HepG2 (cell line): ENCODE results near the gene SPTBN4. TPM values are rescaled to one million over a fixed set of nuclear protein-coding genes. Genes with fewer than 3 reads are reported as not detected.
A peak's percentile ranks its signal among the peaks of the same experiment; 100 is the strongest.

Source experiments
- ASH2L ChIP-seq: fragments of 300-600, 200-600 bp; sonication (generic); IDR thresholded peaks from 2 replicates; pipeline ENCODE4 v1.7.0; 2017; ENCODE audit warnings: low read depth, mild to moderate bottlenecking, moderate library complexity, mixed read lengths, low read length; ENCODE audit not compliant: insufficient read length
- ATM ChIP-seq: fragments of 450-650 bp; IDR thresholded peaks from 2 replicates; pipeline ENCODE4 v1.7.1; 2017; ENCODE audit warnings: mild to moderate bottlenecking, borderline replicate concordance
- FOSL2 ChIP-seq: sonication (generic); formaldehyde crosslinking; IDR thresholded peaks from 2 replicates; pipeline ENCODE4 v1.4.0; 2020; ENCODE audit warnings: missing genetic modification reagents
- GABPB1 ChIP-seq: IDR thresholded peaks from 2 replicates; pipeline ENCODE4 v1.6.1; 2016; ENCODE audit warnings: mild to moderate bottlenecking, missing genetic modification reagents, moderate library complexity, missing compliant biosample characterization
- MIER3 ChIP-seq: IDR thresholded peaks from 2 replicates; pipeline ENCODE4 v1.6.1; 2016; ENCODE audit warnings: missing compliant biosample characterization, borderline replicate concordance
- SIX4 ChIP-seq: sonication (generic); formaldehyde crosslinking; IDR thresholded peaks from 2 replicates; pipeline ENCODE4 v1.4.0; 2020; ENCODE audit warnings: missing genetic modification reagents
- SMARCE1 ChIP-seq: fragments of 450-650 bp; IDR thresholded peaks from 2 replicates; pipeline ENCODE4 v1.6.1; 2017; ENCODE audit warnings: borderline replicate concordance
- SNAPC2 ChIP-seq: sonication (generic); formaldehyde crosslinking; IDR thresholded peaks from 2 replicates; pipeline ENCODE4 v1.8.1; 2022; ENCODE audit warnings: mild to moderate bottlenecking, missing genetic modification reagents
- SP2 ChIP-seq: sonication (generic); formaldehyde crosslinking; IDR thresholded peaks from 2 replicates; pipeline ENCODE4 v1.5.1; 2020; ENCODE audit warnings: mild to moderate bottlenecking, missing genetic modification reagents
- TOE1 ChIP-seq: sonication (generic); formaldehyde crosslinking; IDR thresholded peaks from 2 replicates; pipeline ENCODE4 v1.4.0; 2020; ENCODE audit warnings: mild to moderate bottlenecking, missing genetic modification reagents
- ZFP1 ChIP-seq: IDR thresholded peaks from 2 replicates; pipeline ENCODE4 v1.6.1; 2016
- ZFP62 ChIP-seq: sonication (generic); formaldehyde crosslinking; IDR thresholded peaks from 2 replicates; pipeline ENCODE4 v1.4.0; 2020; ENCODE audit warnings: missing genetic modification reagents
- ZNF296 ChIP-seq: sonication (generic); formaldehyde crosslinking; conservative IDR thresholded peaks from 2 replicates; pipeline ENCODE4 v1.5.0; 2020; ENCODE audit warnings: mild to moderate bottlenecking, missing genetic modification reagents
- ZNF619 ChIP-seq: sonication (generic); formaldehyde crosslinking; IDR thresholded peaks from 2 replicates; pipeline ENCODE4 v1.4.0; 2020; ENCODE audit warnings: mild to moderate bottlenecking, missing genetic modification reagents
- ZNF652 ChIP-seq: IDR thresholded peaks from 2 replicates; pipeline ENCODE4 v1.6.1; 2016; ENCODE audit warnings: low read depth, borderline replicate concordance
- ZNF792 ChIP-seq: IDR thresholded peaks from 2 replicates; pipeline ENCODE4 v1.6.1; 2016
- ZNF83 ChIP-seq: sonication (generic); formaldehyde crosslinking; IDR thresholded peaks from 2 replicates; pipeline ENCODE4 v1.4.0; 2020; ENCODE audit warnings: missing genetic modification reagents, mild to moderate bottlenecking, borderline replicate concordance
- ZNF883 ChIP-seq: sonication (generic); formaldehyde crosslinking; IDR thresholded peaks from 2 replicates; pipeline ENCODE4 v1.5.1; 2020; ENCODE audit warnings: mild to moderate bottlenecking, missing genetic modification reagents; ENCODE audit errors: not compliant biosample characterization
- polyA plus RNA-seq, 8 experiments: library from polyadenylated mRNA; depleted of rRNA in 3 of 8; stranded (reverse) in 7 of 8; unstranded in 1 of 8; fragments of >200 nt; fragmentation: Illumina TruSeq in 4 of 8; extraction: Trizol in 4 of 8; gene quantifications; 2 replicates each; pipeline versions ENCODE4 v1.2.1 to v1.2.3, GENCODE V29; 2011 to 2016; ENCODE audit warnings: low read depth in 4 of 8, missing spikeins in 1 of 8, mixed read lengths in 1 of 8; ENCODE audit not compliant: insufficient read depth in 1 of 8
- total RNA-seq, 5 experiments: library from RNA; depleted of rRNA; stranded (reverse); fragments of >200 nt; fragmentation: Illumina TruSeq; extraction: Trizol; gene quantifications; 2 replicates each; pipeline ENCODE4 v1.2.3, GENCODE V29; 2016; ENCODE audit warnings: low read depth in 1 of 5
- TF ChIP-seq, protein P1 (sequence below): sonication (generic); formaldehyde crosslinking; IDR thresholded peaks from 2 replicates; pipeline ENCODE4 v1.4.0; 2020; ENCODE audit warnings: missing genetic modification reagents
- TF ChIP-seq, protein P2 (sequence below): IDR thresholded peaks from 2 replicates; pipeline ENCODE4 v1.6.1; 2016
- TF ChIP-seq, protein P3 (sequence below): sonication (generic); formaldehyde crosslinking; IDR thresholded peaks from 2 replicates; pipeline ENCODE4 v1.4.0; 2020; ENCODE audit warnings: mild to moderate bottlenecking, missing genetic modification reagents, borderline replicate concordance
- TF ChIP-seq, protein P4 (sequence below): sonication (generic); formaldehyde crosslinking; IDR thresholded peaks from 2 replicates; pipeline ENCODE4 v1.4.0; 2020; ENCODE audit warnings: missing genetic modification reagents, borderline replicate concordance

SPTBN4 gene
- total and polyA plus RNA-seq, 2 of the 13 experiments (the other 11 are each of a cell fraction or from before 2014, with no cell fraction given) = 0.11 TPM

DNA sequence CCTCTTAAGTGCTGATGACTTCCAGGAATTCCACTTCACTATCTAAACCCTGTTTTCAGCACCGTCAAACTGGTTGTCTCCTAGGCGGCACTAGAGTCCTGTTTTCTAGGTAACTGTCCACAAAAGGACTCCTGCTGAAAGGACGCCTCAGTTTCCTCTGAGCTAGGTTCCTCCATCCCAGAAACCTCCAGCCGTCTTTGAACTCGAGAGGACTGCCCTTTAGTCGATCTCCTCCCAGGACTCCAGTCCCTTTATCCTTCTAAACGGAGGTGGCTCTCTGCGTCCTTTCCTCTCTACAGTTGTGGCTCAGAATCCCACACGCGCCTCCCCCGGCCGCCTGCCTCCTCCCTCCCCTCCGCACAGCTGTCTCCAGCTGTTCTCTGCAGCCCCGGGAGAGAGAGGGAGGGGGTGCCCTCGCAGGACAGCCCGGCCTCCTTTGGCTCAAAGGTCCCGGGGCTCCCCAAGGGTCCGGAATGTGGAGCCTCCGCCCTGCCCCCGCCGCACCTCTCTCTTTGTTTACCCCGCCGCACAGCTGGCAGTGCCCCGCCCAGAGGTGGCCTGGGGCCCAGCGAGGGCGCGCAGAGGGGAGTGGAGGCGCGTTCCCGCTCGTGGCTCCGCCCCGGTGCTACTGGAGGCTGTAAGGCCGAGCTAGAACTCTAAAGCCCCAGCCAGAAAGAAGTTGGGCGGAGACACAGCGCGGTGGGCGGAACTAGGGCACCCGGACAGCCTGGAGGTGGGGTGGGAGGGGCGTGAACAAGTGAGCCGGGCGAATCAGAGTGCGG is 136.8 kb downstream of the SPTBN4 start (continued):
- TF ChIP-seq, protein P1, sequence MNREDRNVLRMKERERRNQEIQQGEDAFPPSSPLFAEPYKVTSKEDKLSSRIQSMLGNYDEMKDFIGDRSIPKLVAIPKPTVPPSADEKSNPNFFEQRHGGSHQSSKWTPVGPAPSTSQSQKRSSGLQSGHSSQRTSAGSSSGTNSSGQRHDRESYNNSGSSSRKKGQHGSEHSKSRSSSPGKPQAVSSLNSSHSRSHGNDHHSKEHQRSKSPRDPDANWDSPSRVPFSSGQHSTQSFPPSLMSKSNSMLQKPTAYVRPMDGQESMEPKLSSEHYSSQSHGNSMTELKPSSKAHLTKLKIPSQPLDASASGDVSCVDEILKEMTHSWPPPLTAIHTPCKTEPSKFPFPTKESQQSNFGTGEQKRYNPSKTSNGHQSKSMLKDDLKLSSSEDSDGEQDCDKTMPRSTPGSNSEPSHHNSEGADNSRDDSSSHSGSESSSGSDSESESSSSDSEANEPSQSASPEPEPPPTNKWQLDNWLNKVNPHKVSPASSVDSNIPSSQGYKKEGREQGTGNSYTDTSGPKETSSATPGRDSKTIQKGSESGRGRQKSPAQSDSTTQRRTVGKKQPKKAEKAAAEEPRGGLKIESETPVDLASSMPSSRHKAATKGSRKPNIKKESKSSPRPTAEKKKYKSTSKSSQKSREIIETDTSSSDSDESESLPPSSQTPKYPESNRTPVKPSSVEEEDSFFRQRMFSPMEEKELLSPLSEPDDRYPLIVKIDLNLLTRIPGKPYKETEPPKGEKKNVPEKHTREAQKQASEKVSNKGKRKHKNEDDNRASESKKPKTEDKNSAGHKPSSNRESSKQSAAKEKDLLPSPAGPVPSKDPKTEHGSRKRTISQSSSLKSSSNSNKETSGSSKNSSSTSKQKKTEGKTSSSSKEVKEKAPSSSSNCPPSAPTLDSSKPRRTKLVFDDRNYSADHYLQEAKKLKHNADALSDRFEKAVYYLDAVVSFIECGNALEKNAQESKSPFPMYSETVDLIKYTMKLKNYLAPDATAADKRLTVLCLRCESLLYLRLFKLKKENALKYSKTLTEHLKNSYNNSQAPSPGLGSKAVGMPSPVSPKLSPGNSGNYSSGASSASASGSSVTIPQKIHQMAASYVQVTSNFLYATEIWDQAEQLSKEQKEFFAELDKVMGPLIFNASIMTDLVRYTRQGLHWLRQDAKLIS = no peak
- TF ChIP-seq, protein P2, sequence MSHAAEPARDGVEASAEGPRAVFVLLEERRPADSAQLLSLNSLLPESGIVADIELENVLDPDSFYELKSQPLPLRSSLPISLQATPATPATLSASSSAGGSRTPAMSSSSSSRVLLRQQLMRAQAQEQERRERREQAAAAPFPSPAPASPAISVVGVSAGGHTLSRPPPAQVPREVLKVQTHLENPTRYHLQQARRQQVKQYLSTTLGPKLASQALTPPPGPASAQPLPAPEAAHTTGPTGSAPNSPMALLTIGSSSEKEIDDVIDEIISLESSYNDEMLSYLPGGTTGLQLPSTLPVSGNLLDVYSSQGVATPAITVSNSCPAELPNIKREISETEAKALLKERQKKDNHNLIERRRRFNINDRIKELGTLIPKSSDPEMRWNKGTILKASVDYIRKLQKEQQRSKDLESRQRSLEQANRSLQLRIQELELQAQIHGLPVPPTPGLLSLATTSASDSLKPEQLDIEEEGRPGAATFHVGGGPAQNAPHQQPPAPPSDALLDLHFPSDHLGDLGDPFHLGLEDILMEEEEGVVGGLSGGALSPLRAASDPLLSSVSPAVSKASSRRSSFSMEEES (CRISPR knock-in tag) = peak; percentile 43; the same call in 1 of the 2 replicates
- TF ChIP-seq GABPB1 (CRISPR knock-in tag) (peak; percentile 83), ATM (no peak), ZNF792 (CRISPR knock-in tag) (peak; percentile 87), FOSL2 (CRISPR knock-in tag) (peak; percentile 70), SIX4 (CRISPR knock-in tag) (0 out of 2 replicates have a peak, but pooled peaks have one; percentile 20), ZNF652 (peak; percentile 37; the same call in 1 of the 2 replicates), TOE1 (CRISPR knock-in tag) (0 out of 2 replicates have a peak, but pooled peaks have one; percentile 39), ZNF883 (CRISPR knock-in tag) (no peak), ZFP1 (peak; percentile 82), ZNF296 (no peak), SNAPC2 (CRISPR knock-in tag) (peak; percentile 16; the same call in 1 of the 2 replicates), ASH2L (peak; percentile 91), SMARCE1 (no peak), SP2 (peak; percentile 54; the same call in 1 of the 2 replicates), ZFP62 (CRISPR knock-in tag) (no peak), ZNF619 (CRISPR knock-in tag) (no peak), MIER3 (no peak; the same call in 1 of the 2 replicates), ZNF83 (CRISPR knock-in tag) (no peak)
- TF ChIP-seq, protein P3, sequence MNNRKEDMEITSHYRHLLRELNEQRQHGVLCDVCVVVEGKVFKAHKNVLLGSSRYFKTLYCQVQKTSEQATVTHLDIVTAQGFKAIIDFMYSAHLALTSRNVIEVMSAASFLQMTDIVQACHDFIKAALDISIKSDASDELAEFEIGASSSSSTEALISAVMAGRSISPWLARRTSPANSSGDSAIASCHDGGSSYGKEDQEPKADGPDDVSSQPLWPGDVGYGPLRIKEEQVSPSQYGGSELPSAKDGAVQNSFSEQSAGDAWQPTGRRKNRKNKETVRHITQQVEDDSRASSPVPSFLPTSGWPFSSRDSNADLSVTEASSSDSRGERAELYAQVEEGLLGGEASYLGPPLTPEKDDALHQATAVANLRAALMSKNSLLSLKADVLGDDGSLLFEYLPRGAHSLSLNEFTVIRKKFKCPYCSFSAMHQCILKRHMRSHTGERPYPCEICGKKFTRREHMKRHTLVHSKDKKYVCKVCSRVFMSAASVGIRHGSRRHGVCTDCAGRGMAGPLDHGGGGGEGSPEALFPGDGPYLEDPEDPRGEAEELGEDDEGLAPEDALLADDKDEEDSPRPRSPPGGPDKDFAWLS (CRISPR knock-in tag) = 0 out of 2 replicates have a peak, but pooled peaks have one; percentile 62
- TF ChIP-seq, protein P4, sequence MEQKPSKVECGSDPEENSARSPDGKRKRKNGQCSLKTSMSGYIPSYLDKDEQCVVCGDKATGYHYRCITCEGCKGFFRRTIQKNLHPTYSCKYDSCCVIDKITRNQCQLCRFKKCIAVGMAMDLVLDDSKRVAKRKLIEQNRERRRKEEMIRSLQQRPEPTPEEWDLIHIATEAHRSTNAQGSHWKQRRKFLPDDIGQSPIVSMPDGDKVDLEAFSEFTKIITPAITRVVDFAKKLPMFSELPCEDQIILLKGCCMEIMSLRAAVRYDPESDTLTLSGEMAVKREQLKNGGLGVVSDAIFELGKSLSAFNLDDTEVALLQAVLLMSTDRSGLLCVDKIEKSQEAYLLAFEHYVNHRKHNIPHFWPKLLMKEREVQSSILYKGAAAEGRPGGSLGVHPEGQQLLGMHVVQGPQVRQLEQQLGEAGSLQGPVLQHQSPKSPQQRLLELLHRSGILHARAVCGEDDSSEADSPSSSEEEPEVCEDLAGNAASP (CRISPR knock-in tag) = peak; percentile 86
